IPS DF 4.7 (cell line): Measurements from ENCODE around the gene ATG2A.

Source experiments
- DNase-seq: peaks from one replicate; pipeline ENCODE4 v3.0.0-alpha.2; 2013; ENCODE audit warnings: low spot score; ENCODE audit errors: extremely low read depth

The ATG2A gene

GRCh38 chr11:64870176-64870892 is 46.7 kb downstream of the ATG2A start:
- no peak for DNase-seq

- no peak for DNase-seq
Measured at GRCh38 chr11:64869571-64870175, 47.3 kb downstream of the ATG2A start.

- DNase-seq, result no peak
Measured at GRCh38 chr11:64868904-64869570, 48.0 kb downstream of the ATG2A start.

- no peak for DNase-seq
Measured at GRCh38 chr11:64867748-64868462, 49.1 kb downstream of the ATG2A start.

- no peak for DNase-seq
Measured at GRCh38 chr11:64866173-64866491, 50.9 kb downstream of the ATG2A start.

- no peak for DNase-seq
Measured at GRCh38 chr11:64865286-64866172, 51.5 kb downstream of the ATG2A start.

- DNase-seq, result no peak
Measured at GRCh38 chr11:64864473-64865285, 52.3 kb downstream of the ATG2A start.

- DNase-seq, result no peak
Measured at GRCh38 chr11:64864135-64864472, 52.9 kb downstream of the ATG2A start.

- DNase-seq, result no peak
Measured at GRCh38 chr11:64863391-64864060, 53.5 kb downstream of the ATG2A start.

GRCh38 chr11:64862987-64863390 is 54.0 kb downstream of the ATG2A start:
- no peak for DNase-seq

- no peak for DNase-seq
Measured at GRCh38 chr11:64861227-64861975, 55.6 kb downstream of the ATG2A start.

GRCh38 chr11:64859542-64860414 is 57.2 kb downstream of the ATG2A start:
- no peak for DNase-seq

- no peak for DNase-seq
Measured at GRCh38 chr11:64858467-64859263, 58.3 kb downstream of the ATG2A start.

GRCh38 chr11:64857485-64857884 is 59.5 kb downstream of the ATG2A start:
- DNase-seq, result no peak

- no peak for DNase-seq
Measured at GRCh38 chr11:64856382-64857227, 60.4 kb downstream of the ATG2A start.

- no peak for DNase-seq
Measured at GRCh38 chr11:64855596-64856304, 61.3 kb downstream of the ATG2A start.
